K562 (cell line): ENCODE results near the gene GIT2.

ENCODE experiments used
- CBFB ChIP-seq: sonication (generic); formaldehyde crosslinking; IDR thresholded peaks from 2 replicates; pipeline ENCODE4 v1.4.0; 2020; ENCODE audit warnings: mild to moderate bottlenecking, missing genetic modification reagents
- ZNF311 ChIP-seq: fragments of 250-450 bp; sonication (Bioruptor Pico); IDR thresholded peaks from 2 replicates; pipeline ENCODE4 v1.4.0; 2020; ENCODE audit warnings: mild to moderate bottlenecking, moderate library complexity
- ZNF764 ChIP-seq: fragments of 250-450 bp; sonication (Bioruptor Pico); IDR thresholded peaks from 2 replicates; pipeline ENCODE4 v1.4.0; 2020; ENCODE audit warnings: low read depth, mild to moderate bottlenecking, moderate library complexity
- ZZZ3 ChIP-seq: fragments of 450-650 bp; IDR thresholded peaks from 2 replicates; pipeline ENCODE4 v1.6.1; 2016; ENCODE audit warnings: antibody characterized with exemption, mild to moderate bottlenecking, moderate library complexity
- TF ChIP-seq, protein P1 (sequence below): fragments of 450-650 bp; IDR thresholded peaks from 2 replicates; pipeline ENCODE4 v1.6.1; 2016
- TF ChIP-seq, protein P2 (sequence below): sonication (generic); formaldehyde crosslinking; IDR thresholded peaks from 2 replicates; pipeline ENCODE4 v1.8.1; 2023; ENCODE audit warnings: mild to moderate bottlenecking, missing genetic modification reagents

DNA sequence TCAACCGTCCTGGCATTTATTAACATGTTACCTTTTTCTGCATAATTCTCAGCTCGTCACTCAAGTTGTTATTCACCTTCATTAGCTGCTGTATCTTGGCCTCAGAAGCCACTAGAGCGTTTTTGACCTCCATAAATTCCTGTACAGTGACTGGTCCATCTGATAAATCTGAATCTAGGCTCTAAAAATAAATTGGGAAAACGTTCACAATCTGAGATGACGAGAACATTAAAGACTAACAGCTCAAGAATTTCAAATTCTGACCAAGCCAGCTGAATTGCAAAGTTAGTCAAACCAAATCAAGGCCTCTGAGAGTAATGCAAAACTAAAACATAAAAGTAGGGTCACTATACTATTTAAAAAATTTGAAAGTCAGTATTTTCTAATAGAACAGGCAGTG, 45.0 kb downstream of the GIT2 start:
- TF ChIP-seq, protein P1, sequence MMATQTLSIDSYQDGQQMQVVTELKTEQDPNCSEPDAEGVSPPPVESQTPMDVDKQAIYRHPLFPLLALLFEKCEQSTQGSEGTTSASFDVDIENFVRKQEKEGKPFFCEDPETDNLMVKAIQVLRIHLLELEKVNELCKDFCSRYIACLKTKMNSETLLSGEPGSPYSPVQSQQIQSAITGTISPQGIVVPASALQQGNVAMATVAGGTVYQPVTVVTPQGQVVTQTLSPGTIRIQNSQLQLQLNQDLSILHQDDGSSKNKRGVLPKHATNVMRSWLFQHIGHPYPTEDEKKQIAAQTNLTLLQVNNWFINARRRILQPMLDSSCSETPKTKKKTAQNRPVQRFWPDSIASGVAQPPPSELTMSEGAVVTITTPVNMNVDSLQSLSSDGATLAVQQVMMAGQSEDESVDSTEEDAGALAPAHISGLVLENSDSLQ, result no peak
- TF ChIP-seq CBFB (CRISPR knock-in tag) (no peak), ZZZ3 (no peak), ZNF764 (CRISPR knock-in tag) (no peak), ZNF311 (CRISPR knock-in tag) (no peak)
- TF ChIP-seq, protein P2, sequence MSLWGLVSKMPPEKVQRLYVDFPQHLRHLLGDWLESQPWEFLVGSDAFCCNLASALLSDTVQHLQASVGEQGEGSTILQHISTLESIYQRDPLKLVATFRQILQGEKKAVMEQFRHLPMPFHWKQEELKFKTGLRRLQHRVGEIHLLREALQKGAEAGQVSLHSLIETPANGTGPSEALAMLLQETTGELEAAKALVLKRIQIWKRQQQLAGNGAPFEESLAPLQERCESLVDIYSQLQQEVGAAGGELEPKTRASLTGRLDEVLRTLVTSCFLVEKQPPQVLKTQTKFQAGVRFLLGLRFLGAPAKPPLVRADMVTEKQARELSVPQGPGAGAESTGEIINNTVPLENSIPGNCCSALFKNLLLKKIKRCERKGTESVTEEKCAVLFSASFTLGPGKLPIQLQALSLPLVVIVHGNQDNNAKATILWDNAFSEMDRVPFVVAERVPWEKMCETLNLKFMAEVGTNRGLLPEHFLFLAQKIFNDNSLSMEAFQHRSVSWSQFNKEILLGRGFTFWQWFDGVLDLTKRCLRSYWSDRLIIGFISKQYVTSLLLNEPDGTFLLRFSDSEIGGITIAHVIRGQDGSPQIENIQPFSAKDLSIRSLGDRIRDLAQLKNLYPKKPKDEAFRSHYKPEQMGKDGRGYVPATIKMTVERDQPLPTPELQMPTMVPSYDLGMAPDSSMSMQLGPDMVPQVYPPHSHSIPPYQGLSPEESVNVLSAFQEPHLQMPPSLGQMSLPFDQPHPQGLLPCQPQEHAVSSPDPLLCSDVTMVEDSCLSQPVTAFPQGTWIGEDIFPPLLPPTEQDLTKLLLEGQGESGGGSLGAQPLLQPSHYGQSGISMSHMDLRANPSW (CRISPR knock-in tag), result no peak
